Measurements from ENCODE around the gene TXNDC9.

TXNDC9 gene, protein sequence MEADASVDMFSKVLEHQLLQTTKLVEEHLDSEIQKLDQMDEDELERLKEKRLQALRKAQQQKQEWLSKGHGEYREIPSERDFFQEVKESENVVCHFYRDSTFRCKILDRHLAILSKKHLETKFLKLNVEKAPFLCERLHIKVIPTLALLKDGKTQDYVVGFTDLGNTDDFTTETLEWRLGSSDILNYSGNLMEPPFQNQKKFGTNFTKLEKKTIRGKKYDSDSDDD

DNA sequence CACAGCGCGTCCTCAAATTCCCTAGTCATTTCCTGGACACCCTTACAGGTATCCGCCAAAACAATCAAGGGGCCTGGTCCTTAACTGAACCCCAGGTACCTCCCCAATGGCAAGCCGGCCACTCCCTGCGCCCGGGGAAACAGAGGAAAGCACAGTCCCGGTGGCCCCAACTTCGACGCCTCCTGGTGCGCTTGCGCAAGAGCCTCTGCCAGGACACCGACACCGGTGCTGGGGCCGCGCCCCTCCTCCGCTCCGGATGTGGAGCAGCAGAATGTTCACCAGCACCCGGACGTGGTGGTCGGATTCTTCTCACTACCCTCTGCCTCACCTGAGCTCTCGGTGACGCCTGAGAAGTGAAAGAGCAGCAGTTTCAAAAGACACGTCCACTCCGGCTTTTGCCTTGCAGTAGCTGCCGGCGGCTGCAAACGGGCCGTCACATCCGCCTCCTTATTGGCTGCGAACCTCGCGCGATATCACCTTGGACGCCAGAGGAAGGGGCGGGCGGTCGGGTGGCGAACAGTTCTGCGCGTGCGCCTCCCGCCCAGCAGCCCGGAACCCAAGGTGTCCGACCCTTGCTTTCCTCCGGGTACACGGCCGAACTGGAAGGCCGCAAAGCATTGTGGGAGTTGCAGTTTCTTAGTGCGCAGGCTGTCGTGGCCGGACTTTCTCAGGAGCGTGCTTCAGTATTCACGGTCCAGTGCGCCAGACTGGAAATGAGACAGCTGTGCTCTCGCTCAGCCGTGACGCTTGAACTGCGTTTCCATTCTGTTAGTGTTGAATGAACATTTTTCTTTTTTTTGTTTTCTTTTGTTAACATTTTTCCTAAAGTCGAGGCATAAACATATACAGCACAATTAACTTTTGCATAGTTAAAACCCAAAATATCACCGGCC lies at the start of gene TXNDC9:
Gene TXNDC9, minus strand, starts transcription at position 423 of the 893 bp plus-strand sequence. CDS start 3,123 bp downstream, outside the sequence.
- TF ChIP-seq, protein P1, sequence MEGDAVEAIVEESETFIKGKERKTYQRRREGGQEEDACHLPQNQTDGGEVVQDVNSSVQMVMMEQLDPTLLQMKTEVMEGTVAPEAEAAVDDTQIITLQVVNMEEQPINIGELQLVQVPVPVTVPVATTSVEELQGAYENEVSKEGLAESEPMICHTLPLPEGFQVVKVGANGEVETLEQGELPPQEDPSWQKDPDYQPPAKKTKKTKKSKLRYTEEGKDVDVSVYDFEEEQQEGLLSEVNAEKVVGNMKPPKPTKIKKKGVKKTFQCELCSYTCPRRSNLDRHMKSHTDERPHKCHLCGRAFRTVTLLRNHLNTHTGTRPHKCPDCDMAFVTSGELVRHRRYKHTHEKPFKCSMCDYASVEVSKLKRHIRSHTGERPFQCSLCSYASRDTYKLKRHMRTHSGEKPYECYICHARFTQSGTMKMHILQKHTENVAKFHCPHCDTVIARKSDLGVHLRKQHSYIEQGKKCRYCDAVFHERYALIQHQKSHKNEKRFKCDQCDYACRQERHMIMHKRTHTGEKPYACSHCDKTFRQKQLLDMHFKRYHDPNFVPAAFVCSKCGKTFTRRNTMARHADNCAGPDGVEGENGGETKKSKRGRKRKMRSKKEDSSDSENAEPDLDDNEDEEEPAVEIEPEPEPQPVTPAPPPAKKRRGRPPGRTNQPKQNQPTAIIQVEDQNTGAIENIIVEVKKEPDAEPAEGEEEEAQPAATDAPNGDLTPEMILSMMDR (conservative IDR thresholded peaks at IDR 0.05; ENCODE audit: control insufficient read depth, insufficient read depth, low read depth, low read length) = no peak
- H3K4me3 ChIP-seq (ENCODE audit: control insufficient read depth, low read depth, low read length) = peak within 1 kb of the TSS; percentile 98
- DNase-seq (ENCODE audit: low read depth) = peak; percentile 100

DNA sequence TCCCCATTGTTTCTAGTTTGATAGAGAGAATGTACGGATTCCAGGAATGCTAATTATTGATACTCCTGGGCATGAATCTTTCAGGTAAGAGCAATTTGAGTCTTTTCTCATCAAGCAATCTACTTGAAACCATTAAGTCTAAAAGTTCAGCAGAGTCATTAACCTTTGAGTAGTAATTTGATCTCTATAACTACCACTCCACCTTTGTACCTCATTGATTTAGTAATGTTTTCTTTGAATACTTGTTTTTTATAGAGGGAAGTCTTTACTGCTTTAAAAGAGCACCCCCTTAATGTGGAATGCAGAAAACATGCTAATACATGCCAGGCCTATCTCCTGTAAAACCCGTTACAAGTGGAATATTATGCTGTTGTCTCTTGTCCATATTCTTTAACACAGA lies 46.0 kb upstream of the TXNDC9 start:
- TF ChIP-seq, protein P1 (conservative IDR thresholded peaks at IDR 0.05; ENCODE audit: control insufficient read depth, insufficient read depth, low read depth, low read length) = no peak
- H3K4me3 ChIP-seq (ENCODE audit: control insufficient read depth, low read depth, low read length) = no peak overlapping the region
- DNase-seq (ENCODE audit: low read depth) = no peak

DNA sequence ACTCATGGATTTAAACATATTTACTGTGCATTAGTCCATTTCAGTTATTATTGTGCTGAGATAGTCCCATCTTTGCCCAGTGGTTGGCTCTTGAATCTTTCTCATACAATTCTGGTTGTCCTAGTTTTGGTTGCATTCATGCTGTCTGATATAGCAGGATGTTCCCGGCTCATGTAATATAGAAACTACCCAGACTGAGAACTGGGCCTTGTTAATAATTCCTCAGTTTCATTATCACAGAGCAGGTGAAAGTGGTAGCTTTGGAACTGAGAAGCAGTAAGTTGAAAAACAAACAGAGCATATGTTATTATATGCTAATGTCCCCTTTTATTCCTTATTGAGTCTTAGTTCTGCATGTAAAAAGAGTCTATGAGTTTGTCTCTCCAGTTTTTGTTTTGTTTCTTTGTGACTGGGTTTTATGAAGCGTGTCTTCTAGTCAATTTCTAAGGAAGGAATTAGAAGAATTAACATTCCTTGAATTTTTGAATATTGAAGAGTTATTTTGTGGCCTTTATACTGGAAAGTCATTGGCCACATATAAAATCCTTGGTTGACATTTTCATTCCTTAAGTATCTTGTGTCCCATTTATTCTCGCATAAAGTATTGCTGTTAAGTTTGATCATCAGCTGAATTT lies 44.4 kb upstream of the TXNDC9 start:
- DNase-seq (ENCODE audit: low read depth) = no peak
- TF ChIP-seq, protein P1 (conservative IDR thresholded peaks at IDR 0.05; ENCODE audit: control insufficient read depth, insufficient read depth, low read depth, low read length) = no peak
- no peak overlapping the region for H3K4me3 ChIP-seq (ENCODE audit: control insufficient read depth, low read depth, low read length)

DNA sequence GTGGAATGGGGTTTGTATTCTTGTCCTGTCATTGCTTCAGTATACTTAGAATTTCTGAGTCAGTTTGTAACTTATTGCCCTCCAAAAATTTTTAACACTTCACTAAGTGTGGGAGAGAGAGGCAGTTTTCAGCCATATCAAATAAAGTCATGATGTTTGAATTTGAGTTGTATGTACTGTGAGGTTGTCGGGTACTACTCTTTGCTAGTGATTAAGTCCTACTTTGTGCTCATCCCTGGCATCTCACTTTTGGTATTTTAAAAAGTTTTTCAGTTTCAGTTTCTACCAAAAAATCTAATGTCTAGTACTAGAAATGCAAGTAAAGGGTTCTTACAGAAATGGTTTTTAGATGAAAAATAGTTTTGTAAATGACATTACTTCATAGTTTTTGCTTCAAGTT lies 41.7 kb upstream of the TXNDC9 start:
- H3K4me3 ChIP-seq (ENCODE audit: control insufficient read depth, low read depth, low read length) = no peak overlapping the region
- TF ChIP-seq, protein P1 (conservative IDR thresholded peaks at IDR 0.05; ENCODE audit: control insufficient read depth, insufficient read depth, low read depth, low read length) = no peak
- no peak for DNase-seq (ENCODE audit: low read depth)

DNA sequence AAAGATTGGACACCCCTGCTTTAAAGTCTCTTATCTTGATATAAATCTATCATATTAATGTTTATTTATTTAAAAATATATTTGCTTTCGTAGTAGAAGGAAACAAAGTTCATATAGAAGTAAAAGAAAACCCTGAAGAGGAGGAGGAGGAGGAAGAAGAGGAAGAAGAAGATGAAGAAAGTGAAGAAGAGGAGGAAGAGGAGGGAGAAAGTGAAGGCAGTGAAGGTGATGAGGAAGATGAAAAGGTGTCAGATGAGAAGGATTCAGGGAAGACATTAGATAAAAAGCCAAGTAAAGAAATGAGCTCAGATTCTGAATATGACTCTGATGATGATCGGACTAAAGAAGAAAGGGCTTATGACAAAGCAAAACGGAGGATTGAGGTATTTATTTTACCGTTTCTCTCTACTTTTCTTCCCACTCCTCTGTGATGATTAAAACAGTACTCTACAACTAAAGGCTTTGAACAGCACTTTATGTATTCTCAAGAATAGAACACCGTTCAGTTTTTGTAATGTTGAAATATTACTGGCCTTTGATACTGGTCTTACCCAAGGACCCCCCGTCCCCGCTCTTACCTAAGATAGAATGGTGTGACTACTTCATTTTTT lies 40.2 kb upstream of the TXNDC9 start:
- H3K4me3 ChIP-seq (ENCODE audit: control insufficient read depth, low read depth, low read length) = no peak overlapping the region
- DNase-seq (ENCODE audit: low read depth) = no peak
- TF ChIP-seq, protein P1 (conservative IDR thresholded peaks at IDR 0.05; ENCODE audit: control insufficient read depth, insufficient read depth, low read depth, low read length) = no peak

DNA sequence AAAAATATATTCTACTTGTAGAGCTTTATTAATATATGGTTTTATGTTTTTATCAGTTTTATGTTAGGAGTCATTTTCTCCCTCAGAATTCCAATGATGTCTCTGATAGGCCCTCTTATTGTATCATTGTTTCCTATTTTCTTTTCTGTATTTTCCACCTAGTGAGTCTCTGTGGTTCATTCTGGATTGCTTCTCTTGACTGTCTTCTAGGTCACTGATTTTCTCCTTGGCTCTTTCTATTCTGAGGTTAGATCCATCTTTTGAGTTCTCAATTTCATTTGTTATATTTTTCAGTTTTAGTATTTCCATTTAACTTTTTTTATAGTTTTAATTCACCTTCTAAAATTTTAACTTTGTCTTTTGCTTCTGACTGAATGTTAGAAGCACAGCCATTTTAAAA lies 38.6 kb upstream of the TXNDC9 start:
- no peak for DNase-seq (ENCODE audit: low read depth)
- no peak overlapping the region for H3K4me3 ChIP-seq (ENCODE audit: control insufficient read depth, low read depth, low read length)
- TF ChIP-seq, protein P1 (conservative IDR thresholded peaks at IDR 0.05; ENCODE audit: control insufficient read depth, insufficient read depth, low read depth, low read length) = no peak

All from fibroblast of mammary gland (primary cell).